HG03460 (cell line): ENCODE measurements around the gene KCTD10.

Source experiments
- ATAC-seq: cut with Tn5 transposase; IDR thresholded peaks from one replicate; pipeline ENCODE4 v1.9.1; 2021; ENCODE audit not compliant: unreplicated experiment

The KCTD10 gene

GRCh38 chr12:109477185-109477962 lies at the start of gene KCTD10, which contains the start of gene UBE3B:
TSS of gene KCTD10 (minus strand) at chr12:109477300. CDS start at chr12:109477262, 38 bp downstream.
TSS of gene UBE3B (plus strand) at chr12:109477634. CDS start at chr12:109483552, 5,918 bp downstream.
- peak; percentile 85 for ATAC-seq

- ATAC-seq: no peak
These were observed 48.1 kb upstream of the KCTD10 start for GRCh38 chr12:109525279-109525585.

GRCh38 chr12:109524466-109525278 lies 47.6 kb upstream of the KCTD10 start:
- ATAC-seq: no peak

- ATAC-seq: no peak
These were observed 46.4 kb upstream of the KCTD10 start for GRCh38 chr12:109523504-109523903.

GRCh38 chr12:109523071-109523470 lies 46.0 kb upstream of the KCTD10 start:
- ATAC-seq: no peak

GRCh38 chr12:109521831-109522230 lies 44.7 kb upstream of the KCTD10 start:
- no peak for ATAC-seq

GRCh38 chr12:109519787-109520186 lies 42.7 kb upstream of the KCTD10 start:
- ATAC-seq: no peak

GRCh38 chr12:109518820-109519665 lies 41.9 kb upstream of the KCTD10 start:
- no peak for ATAC-seq

GRCh38 chr12:109517619-109518018 lies 40.5 kb upstream of the KCTD10 start:
- no peak for ATAC-seq

GRCh38 chr12:109513977-109514376 lies 36.9 kb upstream of the KCTD10 start:
- ATAC-seq: no peak

- no peak for ATAC-seq
These were observed 36.0 kb upstream of the KCTD10 start for GRCh38 chr12:109513051-109513450.

- no peak for ATAC-seq
These were observed 35.5 kb upstream of the KCTD10 start for GRCh38 chr12:109512608-109513007.

GRCh38 chr12:109510196-109510595 lies 33.1 kb upstream of the KCTD10 start:
- ATAC-seq: no peak

- ATAC-seq: no peak
These were observed 27.0 kb upstream of the KCTD10 start for GRCh38 chr12:109504068-109504467.

GRCh38 chr12:109503611-109504010 lies 26.5 kb upstream of the KCTD10 start:
- ATAC-seq: no peak

GRCh38 chr12:109502332-109502731 lies 25.2 kb upstream of the KCTD10 start:
- no peak for ATAC-seq

- ATAC-seq: no peak
These were observed 24.2 kb upstream of the KCTD10 start for GRCh38 chr12:109501299-109501698.

GRCh38 chr12:109500406-109501185 lies 23.5 kb upstream of the KCTD10 start:
- no peak for ATAC-seq

GRCh38 chr12:109497675-109498074 lies 20.6 kb upstream of the KCTD10 start:
- ATAC-seq: no peak

GRCh38 chr12:109496306-109496705 lies 19.2 kb upstream of the KCTD10 start:
- no peak for ATAC-seq
